ENCODE results near the gene MGAT5.

- TF ChIP-seq CTCF (IDR thresholded peaks at IDR 0.05; ENCODE audit: low read depth, low read length) (no peak), POLR2A (IDR thresholded peaks at IDR 0.05; ENCODE audit: extremely low read depth, insufficient read length) (no peak), MYC (IDR thresholded peaks at IDR 0.05; ENCODE audit: low read depth, low read length) (no peak), MAX (IDR thresholded peaks at IDR 0.05; ENCODE audit: low read depth, low read length) (no peak)
Measured at GRCh38 chr2:134258684-134259388, 5.0 kb downstream of the MGAT5 start.

Data from NB4 (cell line).